IPS DF 4.7 (cell line): Measurements from ENCODE around the gene SMARCD1.
"Not testable (repeated sequence)": the region's sequence is repeated elsewhere in the genome, so short reads cannot be mapped to it uniquely, and the experiment has no call there.

Experiments used
- DNase-seq: peaks from one replicate; pipeline ENCODE4 v3.0.0-alpha.2; 2013; ENCODE audit warnings: low spot score; ENCODE audit errors: extremely low read depth

SMARCD1 gene

DNA sequence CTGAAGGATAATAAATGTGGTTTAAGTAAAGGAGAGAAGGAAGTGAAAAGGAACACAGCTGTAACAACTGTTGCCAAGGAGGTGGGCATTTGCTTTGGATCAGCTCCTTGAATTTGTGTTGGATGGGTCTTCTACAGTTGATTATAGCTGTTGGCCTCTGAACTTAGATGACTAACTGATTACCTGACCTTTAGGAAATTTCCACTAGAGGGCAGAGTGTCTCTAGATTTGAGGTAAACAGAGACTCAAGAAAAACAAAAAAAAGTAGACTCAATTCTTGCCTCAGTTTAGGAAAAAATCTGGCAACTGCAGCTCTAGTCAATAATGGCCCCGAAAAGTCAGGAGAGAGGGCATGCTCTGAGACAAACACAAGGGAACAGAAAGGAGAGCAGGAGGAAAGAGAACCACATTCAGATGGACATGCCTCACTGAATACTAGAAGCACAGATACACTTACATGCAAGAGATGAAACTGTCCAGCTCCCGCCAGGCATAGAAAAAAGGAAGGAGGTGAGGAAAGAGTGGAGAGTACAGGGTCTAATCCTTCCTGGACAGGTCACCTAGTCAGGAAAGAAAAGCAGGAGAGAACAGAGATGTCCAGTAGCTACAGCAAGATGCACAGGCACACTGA lies 47.5 kb downstream of the SMARCD1 start:
- no peak for DNase-seq

DNA sequence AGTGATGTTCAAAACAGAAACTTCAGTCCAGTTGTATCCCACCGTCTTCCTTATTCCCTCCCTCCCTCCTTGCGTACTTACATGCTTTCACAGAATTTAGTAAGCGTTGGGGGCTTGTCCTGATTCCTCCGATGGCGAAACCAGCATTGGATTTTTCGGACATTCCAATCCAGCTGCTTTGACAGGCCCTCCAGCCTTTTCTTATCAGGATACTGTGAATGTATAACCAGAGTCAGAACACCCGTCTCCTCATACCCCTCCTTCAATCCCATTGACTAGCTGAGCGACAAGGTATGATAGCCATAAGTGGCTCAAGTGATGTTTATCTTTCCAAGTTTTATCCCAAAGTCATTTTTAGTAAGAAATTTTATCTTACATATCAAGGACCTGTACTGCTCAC lies 57.9 kb downstream of the SMARCD1 start:
- DNase-seq: no peak

DNA sequence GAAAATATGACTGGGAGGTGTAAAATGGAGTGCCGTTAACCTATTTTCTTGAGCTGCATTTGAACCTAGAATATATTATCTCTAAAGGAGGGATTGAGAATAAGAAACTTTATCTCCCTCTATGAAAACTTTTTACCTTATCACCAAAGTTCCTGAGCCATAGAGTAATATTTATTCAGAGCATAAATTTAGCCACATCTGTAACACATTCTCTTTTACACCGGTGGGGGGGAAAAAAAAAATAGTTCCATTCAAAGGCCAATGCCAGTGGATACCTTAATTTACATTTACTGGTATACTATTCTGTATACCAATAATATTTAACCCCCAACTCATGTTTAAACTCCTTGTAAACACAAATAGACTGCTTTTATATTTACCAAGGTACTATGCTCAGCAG lies 60.3 kb downstream of the SMARCD1 start:
- DNase-seq: no peak

DNA sequence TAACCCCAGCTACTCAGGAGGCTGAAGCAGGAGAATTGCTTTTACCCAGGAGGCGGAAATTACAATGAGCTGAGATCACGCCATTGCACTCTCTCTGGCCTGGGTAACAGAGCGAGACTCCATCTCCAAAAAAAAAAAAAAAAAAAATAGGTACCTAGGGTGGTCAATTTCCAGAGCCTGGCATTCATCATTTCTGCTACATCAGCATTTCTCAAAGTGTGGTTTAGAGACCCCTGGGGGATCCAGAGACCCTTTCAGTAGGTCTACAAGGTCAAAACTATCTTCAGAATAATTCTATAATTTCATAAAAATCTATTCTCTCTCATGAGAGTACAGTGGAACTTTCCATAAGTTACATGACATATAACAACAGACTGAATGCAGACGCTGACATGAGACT lies 62.1 kb downstream of the SMARCD1 start:
- no peak for DNase-seq

DNA sequence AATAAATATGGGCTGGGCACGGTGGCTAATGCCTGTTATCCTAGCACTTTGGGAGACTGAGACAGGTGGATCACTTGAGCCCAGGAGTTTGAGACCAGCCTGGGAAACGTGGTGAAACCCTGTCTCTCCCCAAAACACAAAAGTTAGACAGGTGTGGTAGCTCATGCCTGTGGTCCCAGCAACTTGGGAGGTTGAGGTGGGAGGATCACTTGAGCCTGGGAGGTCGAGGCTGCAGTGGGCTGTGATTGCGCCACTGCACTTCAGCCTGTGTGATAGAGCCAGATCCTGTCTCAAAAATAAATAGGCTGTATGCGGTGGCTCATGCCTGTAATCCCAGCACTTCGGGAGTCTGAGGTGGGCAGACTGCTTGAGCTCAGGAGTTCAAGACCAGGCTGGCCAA lies 62.9 kb downstream of the SMARCD1 start:
- not testable (repeated sequence) for DNase-seq

DNA sequence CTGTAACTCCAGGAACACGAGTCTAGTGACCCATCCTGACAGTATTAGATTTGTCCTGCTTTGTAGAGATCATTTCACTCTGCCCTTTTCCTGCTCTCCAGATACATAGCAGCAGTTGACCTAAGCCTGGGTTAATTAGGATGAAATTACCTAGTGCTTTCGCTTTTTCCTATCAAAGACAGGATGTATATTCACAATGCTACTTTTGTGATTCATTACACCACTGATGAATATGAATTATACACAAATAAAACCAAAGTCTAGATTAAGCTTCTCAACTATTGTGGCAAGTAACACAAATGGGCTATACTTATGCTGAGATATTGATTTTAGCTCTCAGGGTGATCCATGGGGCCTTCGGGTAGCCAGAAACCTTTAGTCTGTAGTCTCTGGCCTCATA lies 64.2 kb downstream of the SMARCD1 start:
- no peak for DNase-seq
